ENCODE data around the gene KIF6.

GRCh38 chr6:39433630-39434029 lies 291.6 kb downstream of the KIF6 start:
- TF ChIP-seq CTCF (IDR thresholded peaks at IDR 0.05) (no peak), POLR2A (IDR thresholded peaks at IDR 0.05) (no peak), POLR2AphosphoS5 (IDR thresholded peaks at IDR 0.05; ENCODE audit: insufficient read depth in 1 of 2, low read depth in 1 of 2) (no peak)
